ENCODE results near the gene LDLRAD4.

The LDLRAD4 gene

DNA sequence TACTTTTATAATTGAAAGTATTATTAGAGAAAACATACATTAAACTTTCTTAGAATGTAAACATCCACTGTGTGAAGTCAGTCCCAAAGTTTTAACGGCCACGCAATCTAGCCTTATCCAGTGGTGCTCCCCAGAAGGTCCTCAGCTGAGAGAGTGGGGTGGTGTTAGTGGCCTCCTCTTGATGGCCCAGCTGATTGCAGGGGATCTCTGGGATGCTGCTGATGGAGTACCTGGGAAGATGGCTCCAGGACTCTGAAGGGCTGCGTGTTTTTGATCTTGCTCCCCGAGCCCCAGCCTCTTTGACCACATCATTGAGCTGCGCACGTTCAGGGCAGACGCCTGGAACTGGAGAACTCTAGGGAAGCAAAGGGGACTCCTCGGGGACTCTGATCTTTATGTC is 326.4 kb downstream of the LDLRAD4 start:
- DNase-seq = no peak

DNA sequence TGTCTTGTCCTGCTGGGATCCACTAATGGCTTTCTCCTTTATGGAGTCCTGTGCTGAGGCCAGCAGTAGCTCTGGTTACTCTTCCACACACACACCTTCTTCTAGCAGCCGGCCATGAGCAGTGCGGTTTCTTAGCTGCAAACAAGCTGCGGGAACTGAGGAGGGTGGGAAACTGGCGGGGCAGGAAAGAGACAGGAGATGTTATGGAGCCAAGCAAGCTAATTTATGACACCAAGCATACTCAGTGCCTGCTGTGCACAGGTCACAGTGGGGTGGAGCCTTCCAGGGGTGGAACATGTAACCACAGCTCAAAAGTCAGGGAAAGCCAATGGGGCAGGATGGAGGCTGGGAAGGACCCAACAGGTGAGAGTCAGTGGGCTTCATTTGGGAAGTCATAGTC is 327.0 kb downstream of the LDLRAD4 start:
- no peak for DNase-seq

GRCh38 chr18:13545955-13546354 is 327.4 kb downstream of the LDLRAD4 start:
- DNase-seq = no peak

GRCh38 chr18:13546638-13547037 is 328.1 kb downstream of the LDLRAD4 start:
- DNase-seq = no peak

DNA sequence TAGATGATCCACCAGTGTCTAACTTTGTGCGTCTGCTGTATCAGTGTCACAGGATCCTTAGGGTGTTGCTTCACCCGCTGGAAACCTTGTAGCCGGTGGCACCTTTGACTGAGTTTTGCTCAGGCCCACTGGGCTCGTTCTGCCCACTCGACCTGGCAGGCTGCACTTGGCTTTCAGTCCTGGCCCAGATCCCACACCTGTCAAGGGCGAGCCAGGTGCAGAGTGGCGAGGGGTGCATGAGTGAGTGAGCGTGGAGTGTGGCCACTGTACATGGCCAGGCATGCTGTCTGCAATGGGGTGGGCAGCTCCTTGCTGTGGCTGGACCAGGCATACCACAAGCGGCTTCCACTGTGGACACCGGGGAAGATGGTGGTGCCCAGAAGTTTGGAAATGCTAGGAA is 328.8 kb downstream of the LDLRAD4 start:
- no peak for DNase-seq

DNA sequence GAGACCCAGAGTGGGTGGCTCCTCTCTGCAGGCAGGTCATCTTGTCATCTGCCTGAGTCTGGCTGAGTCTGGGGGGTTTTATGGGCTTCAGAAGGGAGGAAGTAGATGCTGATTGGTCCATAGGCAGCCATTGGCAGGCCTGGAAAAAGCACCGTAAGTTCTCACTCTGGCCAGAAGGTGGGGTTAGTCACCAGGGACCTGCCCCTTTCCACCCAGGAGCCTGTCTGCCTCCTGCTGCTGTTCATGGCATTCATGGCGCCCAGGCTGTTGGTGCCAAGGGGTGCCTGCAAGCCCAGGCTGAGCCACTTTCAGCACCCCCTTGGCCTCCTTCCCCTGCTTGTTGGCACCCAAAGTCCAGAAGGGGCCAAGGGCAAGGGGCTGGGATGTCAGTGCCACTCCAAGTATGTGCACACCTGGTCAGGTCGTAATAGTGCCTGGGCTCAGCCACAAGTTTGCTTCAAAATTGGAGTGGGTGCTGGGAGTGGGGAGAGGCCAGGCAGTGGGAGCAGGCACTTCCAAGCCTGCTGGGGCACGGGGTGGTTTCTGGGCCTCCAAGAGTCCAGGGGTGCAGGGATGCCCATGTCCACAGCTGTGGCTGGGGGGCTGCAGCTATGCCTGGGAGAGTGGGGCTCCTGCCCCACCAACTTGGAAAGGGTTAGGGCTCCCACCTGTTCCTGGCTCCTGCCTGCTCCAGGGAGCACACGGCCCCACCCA is 329.7 kb downstream of the LDLRAD4 start:
- no peak for DNase-seq

- no peak for DNase-seq
These were observed 330.7 kb downstream of the LDLRAD4 start for GRCh38 chr18:13548966-13549879.

DNA sequence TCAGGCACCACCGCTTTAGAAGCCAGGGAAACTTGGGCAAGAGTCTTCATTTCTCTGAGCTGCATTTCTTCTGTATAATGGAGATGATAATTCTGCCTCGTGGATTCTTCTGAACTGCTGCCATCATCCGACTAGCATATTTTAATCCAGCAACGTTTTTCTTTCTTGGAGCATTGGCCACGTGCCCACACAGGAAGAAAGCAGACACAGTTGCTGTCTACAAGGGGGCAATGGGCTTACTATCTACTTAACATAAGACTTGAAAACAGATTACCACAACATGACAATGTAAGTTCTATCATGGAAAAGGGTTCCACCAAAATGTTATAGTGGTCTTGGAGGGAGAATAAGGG is 331.3 kb downstream of the LDLRAD4 start:
- no peak for DNase-seq

GRCh38 chr18:13550418-13551304 is 332.1 kb downstream of the LDLRAD4 start:
- DNase-seq = no peak

- no peak for DNase-seq
These were observed 332.7 kb downstream of the LDLRAD4 start for GRCh38 chr18:13551305-13551603.

DNA sequence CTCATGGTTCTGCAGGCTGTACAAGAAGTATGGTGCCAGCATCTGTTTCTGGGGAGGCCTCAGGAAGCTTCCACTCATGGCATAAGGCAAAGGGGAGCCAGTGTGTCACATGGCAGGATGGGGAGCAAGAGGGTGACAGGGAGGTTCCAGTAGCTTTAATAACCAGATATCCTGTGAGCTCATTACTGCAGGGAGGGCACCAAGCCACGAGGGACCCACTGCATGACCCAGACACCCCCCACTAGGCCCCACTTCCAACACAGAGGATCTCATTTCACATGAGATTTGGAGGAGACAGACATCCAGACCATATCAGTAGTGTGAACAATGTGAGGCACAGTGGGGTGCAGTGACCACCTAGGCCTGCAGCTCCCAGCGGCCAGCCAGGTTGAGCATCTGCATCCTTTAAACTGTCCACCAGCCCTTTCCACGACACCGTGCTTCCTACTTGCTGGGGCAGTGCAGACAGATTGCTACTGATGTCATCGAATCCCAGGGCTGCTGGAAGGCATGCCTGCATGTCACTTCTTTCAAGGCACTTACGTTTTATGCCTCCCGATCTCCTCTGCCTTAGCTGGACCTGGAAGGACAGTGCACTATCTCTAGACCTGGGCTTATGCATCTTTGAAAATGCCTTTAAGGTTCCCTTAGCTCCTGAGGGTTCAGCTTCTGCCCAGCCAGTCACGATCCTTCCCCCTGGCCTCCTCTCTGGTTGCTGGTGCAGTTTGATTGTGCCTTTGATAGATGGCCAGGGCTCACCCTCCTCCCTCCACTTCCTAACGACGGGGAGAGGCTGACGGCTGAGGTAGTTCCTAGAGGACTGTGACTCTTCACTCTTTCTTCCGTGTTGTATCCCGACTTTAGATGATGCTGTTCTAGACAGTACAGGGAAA is 333.5 kb downstream of the LDLRAD4 start:
- no peak for DNase-seq

GRCh38 chr18:13553449-13553848 is 334.9 kb downstream of the LDLRAD4 start:
- DNase-seq = no peak

- no peak for DNase-seq
These were observed 336.6 kb downstream of the LDLRAD4 start for GRCh38 chr18:13555192-13555591.

DNA sequence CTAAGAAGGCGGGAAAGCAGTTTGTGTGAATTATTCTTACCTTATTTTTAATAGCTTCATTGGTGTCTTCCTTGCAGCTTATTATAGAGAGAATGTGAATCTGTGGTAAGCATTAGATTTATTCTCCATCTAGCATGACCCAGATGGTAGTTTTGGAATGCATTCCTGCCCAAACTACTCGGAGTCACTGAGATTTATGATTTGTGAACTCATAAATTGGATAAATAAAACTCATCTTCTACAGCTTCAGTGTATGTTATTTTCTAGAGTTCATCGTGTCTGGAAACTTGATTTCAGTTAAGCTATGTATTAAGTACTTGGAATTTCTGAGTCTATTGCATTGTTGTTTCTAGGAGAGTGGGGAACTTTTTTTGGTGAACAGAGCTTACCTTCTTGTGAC is 337.3 kb downstream of the LDLRAD4 start:
- no peak for DNase-seq

- DNase-seq = no peak
These were observed 337.9 kb downstream of the LDLRAD4 start for GRCh38 chr18:13556502-13556901.

DNA sequence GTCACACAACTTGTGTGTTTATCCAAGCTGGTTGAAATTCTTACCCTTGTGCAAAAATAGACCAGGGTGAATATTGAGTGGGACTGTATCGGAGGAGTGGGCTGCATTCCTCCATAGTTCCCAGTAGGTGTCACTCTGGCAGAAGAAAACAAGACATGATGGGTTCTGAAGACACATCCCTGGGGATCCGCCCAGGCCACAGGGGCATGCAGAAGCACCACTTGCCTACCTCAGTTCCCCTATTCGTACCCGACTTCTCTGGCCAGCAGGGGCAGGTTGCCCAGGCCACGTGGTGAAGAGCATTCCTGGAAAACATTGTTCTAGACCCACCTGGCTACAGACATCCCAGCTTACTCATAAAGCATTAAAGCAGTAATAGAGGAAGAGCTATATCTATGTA is 339.6 kb downstream of the LDLRAD4 start:
- no peak for DNase-seq

- no peak for DNase-seq
These were observed 340.2 kb downstream of the LDLRAD4 start for GRCh38 chr18:13558790-13559189.

DNA sequence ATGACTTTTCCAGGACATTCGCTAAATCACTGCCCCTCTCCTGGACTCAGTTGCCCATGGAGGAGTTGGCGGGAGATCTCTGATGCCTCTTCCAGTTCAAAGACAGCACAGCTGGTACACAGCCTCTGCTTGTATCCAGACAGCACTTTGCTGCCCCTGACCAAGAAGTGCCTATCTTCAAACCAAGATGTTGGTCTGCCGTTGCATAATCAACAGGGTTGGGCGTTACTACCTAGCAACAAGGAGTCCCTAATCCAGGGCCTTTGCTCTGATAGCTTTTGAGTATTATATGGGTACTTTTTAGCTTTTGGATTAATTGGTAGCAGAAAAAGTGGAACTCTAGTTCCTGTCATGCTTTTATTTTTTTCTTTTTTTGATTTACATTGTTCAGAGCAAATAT is 341.2 kb downstream of the LDLRAD4 start:
- no peak for DNase-seq

DNA sequence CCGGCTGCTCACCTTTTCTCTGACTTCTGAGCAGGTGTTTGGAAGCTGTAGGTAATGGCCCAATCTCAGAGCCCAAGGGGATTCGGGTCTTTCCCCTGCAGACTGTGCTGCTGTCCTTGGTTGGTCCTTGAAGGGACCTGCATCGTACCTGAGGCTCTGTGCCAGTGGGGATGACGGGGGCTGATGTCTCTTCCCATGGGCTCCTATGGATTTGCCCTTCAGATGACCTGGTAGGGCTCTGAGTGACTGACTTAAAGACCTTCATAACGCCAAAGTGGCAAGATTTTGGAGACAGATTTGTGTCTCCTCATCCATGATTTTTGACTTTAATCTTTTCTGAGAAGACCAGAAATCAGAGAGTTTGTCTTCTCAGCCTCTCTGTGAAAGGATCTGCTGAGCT is 341.7 kb downstream of the LDLRAD4 start:
- no peak for DNase-seq

GRCh38 chr18:13562494-13563029 is 344.0 kb downstream of the LDLRAD4 start:
- DNase-seq = no peak

- no peak for DNase-seq
These were observed 344.8 kb downstream of the LDLRAD4 start for GRCh38 chr18:13563390-13563805.

GRCh38 chr18:13564579-13564978 is 346.0 kb downstream of the LDLRAD4 start:
- DNase-seq = no peak

Measured in T1000 (cell line).